ENCODE results near the gene MMD2. TPM values are rescaled to one million over a fixed set of nuclear protein-coding genes. Genes with fewer than 3 reads are reported as not detected.

MMD2 gene
- polyA plus RNA-seq, 1 experiment, result not detected

- Histone ChIP-seq H3K27ac (ENCODE audit: low read depth, low read length) (no peak overlapping the region), H3K9me3 (ENCODE audit: control insufficient read depth, insufficient read depth, low read length) (peaks cover 2% of the 10 kb centered on the region), H3K27me3 (ENCODE audit: control insufficient read depth, insufficient read depth, low read length) (peaks cover 13% of the 10 kb centered on the region), H3K4me3 (ENCODE audit: low read depth, low read length) (no peak overlapping the region)
- CTCF ChIA-PET, result interaction anchor here (1.0 kb wide), 1 partner anchor 117 kb away, joined by 3 read pairs; no protein-coding TSS in a partner anchor
- POLR2A ChIA-PET, result no interaction called here
- no peak for DNase-seq (ENCODE audit: low read depth, low spot score)
- no peak for TF ChIP-seq CTCF (IDR thresholded peaks at IDR 0.05; ENCODE audit: low read depth, low read length)
These were observed 102.5 kb downstream of the MMD2 start for GRCh38 chr7:4856336-4857057.

Small RNA genes lying within 50 kb of the gene (small RNA-seq; reads per million reads assigned to genes)
- not detected for gene AC092032.1 (ENCODE audit: insufficient read length, low read depth)

Other genes with a start within 250 kb of the MMD2 start
- 12.6 and 18.9 TPM in 2 replicates for gene AP5Z1, start 183.6 kb downstream of the MMD2 start, polyA plus RNA-seq (2011; rRNA removed)
- gene PAPOLB, start 97.2 kb downstream of the MMD2 start, polyA plus RNA-seq (2011; rRNA removed), result not detected in 2 replicates
- 0.07 and 0.31 TPM in 2 replicates for gene RADIL, start 75.5 kb downstream of the MMD2 start, polyA plus RNA-seq (2011; rRNA removed)
- gene RBAK, start 86.7 kb upstream of the MMD2 start, polyA plus RNA-seq (2011; rRNA removed), result 4.4 and 6.1 TPM in 2 replicates
- gene WIPI2, start 231.0 kb upstream of the MMD2 start, polyA plus RNA-seq (2011; rRNA removed), result 74.5 and 75.2 TPM in 2 replicates